CD1c-positive myeloid dendritic cell (primary cell): ENCODE measurements around the gene TGFBRAP1.
A peak's percentile ranks its signal among the peaks of the same experiment; 100 is the strongest.
"Not testable (repeated sequence)": the region's sequence is repeated elsewhere in the genome, so short reads cannot be mapped to it uniquely, and the experiment has no call there.

Source experiments
- DNase-seq: peaks from one replicate; pipeline ENCODE4 v3.0.0-alpha.2; 2016; ENCODE audit errors: extremely low spot score

The TGFBRAP1 gene

DNA sequence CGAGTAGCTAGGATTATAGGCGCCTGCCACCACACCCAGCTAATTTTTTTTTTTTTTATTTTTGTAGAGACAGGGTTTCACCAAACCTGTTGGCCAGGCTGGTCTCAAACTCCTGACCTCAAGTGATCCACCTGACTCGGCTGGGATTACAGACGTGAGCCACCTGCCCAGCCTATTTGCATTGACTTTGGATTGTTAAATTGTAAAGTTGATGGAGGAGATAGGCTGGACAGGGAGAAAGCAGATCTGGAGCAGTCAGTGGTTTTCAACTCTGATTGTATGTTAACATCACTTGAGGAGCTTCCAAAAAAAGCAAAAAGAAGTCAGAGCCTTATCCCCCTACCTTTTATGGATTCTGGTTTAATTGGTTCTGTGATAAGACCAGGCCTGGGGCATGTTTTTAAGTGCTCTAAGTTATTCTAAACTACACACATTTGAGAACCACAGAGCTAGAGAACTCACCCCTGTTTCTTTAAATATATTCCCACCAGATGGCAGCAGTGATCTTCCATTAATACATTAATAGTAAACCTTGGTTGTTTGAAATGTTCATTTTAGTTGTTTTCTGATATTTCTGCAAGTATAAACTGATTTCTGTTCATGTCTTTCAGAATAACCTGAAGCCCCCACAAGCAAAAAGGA lies 15.3 kb upstream of the TGFBRAP1 start:
- DNase-seq, result peak; percentile 45

DNA sequence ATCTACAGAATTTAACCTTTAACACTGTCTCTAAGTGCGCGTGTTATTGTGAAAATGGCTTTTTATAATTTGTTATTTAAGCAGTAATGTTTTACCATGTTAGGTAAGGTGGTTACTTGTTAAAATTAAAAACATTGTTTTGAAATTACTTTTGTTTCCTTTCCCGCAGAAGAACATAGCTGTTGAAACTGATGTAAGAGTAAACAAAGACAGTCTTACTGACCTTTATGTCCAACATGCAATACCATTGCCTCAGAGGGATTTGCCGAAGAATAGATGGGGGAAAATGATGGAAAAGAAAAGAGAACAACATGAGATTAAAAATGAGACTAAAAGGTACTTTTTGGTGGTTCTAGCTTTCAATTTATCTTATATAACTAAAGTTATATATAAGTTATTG lies 9.9 kb upstream of the TGFBRAP1 start:
- no peak for DNase-seq

DNA sequence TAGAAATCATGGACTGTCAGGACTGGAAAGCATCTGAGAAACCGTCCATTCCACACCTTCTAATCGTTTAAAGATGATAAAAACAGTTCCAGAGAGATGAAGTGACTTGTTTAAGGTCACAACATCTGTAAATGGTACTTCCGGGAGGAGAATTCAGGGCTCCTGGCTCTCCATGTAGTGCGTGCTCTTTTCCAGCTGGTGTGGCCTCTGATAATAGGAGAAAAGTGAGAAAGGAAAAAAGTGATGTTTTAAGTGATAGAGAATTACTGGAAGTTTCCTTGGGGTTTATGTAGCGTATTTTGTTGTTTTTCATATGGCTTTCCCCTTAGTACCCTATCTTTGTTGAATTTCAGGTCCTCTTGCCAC lies 8.5 kb upstream of the TGFBRAP1 start:
- DNase-seq, result no peak

DNA sequence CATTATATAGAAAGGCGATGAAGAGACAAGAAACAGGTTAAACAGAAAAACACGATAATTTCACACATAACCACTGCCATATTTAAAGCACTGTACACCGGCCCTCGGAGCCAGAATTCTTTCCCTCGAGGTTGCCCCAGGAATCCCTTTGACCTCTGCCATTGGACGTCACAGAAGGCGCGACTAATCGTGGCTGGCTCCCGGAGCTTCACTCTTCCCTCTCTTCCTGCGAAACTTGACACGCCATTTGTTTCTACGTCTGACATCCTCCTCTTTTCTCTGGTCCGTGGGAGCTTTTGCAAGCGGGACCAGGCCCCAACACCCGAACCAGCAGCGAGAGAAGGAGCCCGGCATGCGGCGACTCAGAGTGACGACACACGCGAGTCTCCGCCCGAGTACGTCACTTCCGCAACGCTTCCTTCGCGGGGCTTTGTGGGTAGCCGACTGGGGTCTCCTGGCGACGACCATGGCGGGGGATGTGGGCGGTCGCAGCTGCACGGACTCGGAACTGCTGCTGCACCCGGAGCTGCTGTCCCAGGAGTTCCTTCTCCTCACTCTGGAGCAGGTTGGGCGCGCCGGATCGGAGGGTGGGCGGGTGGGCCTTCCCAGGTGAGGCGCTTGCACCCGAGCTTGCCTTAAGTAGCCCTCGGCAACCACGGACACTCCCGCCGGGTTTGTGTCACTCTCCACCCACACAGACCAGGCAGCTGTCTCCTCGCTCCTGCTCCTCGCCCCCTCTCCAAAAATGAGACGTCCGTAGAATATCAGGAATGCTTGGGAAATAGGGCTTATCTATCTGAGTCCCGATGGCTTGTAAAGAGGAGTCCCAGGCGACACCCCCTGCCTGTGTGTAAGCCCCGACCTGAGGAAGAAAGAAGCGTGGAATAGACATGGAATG lies 7.8 kb upstream of the TGFBRAP1 start, which contains the start of gene C2orf49:
Gene C2orf49 (plus strand): TSS at position 419 of the 898 bp plus-strand sequence. CDS start 48 bp downstream, at position 467.
- peak; percentile 96 for DNase-seq

DNA sequence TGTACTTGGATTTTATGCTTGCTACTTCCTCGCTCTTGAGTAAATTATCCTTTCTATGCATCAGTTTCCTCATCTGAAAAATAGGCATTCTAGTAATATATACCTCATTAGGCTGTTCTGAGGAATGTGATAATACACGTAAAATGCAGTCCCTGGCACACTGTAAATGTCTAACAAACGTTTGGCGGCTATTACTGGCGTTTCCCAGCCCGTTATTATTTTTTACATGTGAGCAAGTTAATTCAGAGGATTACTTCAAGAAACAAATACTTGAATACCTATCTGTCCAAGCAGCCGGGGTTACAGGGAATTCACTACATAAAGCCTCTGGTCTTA lies 7.2 kb upstream of the TGFBRAP1 start:
- no peak for DNase-seq

DNA sequence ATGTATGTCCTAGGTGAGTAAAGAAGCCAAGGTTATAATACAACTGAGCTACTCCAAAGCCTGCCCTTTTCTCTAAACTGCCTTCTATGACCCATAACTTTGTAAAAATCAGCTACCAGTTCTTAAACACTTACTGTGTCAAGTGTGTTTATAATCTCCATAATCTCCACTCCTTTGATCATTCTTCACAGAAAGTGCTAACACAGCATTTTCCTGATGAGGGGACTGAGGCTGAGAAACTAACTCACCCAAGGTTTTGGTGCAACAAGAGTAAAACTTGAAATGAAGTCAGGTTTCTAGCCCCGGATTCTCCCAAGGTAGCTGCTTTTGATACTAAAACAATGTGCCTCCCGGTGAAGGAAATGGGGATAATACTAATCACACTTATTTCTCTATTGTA lies 5.9 kb upstream of the TGFBRAP1 start:
- DNase-seq, result no peak

DNA sequence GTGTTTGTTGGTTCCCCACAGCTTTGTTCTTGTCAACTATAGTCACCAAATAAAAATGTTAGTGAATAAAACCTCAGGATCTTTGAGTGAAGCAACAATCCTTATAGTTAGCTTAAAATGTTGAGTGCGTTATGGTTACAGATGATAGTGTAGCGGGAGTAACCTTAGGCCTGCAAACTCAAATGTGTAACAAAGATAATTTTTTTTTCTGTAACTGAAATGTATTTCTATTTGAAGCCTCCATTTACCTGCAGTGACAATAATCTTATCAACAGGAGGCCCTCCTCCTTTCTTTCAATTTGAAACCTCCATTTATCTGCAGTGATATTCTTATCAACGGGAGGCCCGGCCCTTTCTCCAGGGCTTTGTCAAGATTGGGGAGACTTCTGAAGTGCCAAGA lies 4.7 kb upstream of the TGFBRAP1 start:
- DNase-seq, result no peak

DNA sequence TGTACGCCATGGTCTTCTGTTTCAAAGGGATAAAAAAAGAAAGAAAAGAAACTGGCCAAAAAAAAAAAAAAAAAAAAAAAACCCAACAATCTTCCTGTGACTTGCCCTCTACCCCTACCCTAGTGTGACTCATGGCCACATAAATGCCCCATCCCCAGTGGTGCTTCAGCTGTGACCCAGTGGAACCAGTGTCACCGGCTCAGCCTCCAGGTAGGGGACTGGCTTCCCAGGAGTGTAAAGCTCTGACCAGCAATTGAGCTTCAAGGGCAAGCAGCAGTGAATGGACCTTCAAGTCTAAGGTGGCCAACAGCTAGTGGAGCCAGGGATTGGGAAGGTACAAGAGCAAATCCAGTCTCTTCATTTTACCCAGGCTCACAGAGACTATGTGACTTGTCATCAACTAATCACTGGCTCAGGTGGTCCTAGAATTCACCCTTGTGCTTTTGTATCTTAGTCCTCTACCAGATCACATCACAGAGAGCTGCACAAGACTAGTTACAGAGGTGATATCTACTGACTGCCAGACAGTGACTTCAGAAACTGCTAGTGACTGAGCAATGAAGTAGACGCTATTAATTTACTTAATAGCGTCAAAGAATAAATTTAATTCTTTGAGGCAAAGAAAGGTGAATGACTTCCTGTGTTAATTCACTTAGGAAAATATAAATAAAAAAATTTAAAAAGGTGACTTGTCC lies 1.3 kb upstream of the TGFBRAP1 start:
- DNase-seq, result no peak

DNA sequence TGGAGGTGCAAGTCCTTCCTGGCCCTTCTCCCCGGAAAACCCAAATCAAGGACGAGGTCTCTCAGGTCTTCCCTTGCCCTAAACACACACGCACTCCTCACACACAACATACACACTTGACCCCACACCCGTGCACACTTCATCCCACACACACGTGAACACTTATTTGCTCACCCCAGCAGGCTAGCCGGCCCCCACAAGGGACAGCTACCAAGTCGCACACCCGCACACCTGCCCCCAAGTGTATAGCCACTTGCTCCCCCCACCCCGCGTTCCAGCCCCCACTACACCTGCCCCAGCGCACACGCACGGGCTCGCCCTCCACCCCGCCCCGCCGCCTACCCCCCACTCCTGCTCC lies 359 bp downstream of the TGFBRAP1 start:
- DNase-seq, result no peak

DNA sequence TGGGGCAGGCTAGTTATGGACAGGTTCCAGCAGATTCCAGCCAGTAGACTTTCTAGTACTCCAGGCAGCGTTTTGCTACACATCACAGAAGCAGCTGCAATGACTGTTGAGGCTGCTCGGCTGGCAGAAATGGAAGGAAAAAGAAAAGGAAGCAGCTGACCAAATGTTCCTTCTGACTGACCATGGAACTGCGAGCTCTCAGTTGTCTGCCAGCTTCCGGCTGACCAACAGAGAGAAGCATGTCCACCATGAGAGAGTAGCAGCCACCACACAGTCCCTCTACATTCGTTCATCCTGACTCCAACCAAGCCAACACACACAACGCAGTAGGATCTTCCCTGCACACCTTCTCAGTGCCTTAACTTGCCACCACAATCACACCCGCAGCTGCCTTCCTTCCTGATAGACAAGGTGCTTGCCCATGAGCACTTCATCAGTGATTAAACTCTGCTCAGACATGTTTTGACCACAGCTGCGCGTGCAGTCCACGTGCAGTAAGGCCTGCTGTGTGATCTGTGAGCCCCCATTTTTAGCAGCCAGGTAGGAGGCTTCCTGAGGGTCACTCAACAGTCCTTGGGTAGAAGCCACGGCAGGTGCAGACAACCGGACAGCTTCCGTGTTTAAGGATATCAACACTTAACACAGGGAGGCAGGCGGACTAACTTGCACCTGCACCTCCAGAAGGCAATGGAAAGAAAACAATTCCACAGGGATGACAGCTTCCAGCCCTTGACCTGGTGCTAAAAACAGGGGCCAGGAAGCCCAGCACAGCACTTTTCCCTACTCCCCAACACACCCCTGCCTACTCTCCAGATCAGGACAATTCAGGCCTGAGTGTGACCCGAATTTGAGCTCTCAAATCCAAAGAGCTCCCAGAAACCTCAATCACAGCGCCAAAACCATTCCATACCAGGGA lies 996 bp downstream of the TGFBRAP1 start:
- DNase-seq, result no peak

DNA sequence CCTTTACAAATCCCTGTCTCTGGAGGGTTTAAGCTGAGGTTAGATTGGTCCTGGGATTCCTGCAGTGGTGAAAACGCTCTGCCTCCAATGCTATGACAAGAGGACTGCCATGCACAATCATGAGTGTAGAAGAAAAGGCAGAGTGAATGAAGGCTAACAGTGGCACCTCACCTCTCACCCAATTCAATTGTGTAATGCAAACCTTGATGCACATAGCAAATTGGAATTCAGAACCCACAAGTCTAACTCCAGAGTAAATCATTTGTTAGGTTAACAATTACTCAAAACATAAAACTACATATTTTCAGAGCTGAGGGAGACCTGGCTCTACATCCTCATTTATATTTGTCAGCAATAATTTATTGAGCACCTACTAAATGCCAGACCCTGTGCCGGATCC lies 1.8 kb downstream of the TGFBRAP1 start:
- no peak for DNase-seq

DNA sequence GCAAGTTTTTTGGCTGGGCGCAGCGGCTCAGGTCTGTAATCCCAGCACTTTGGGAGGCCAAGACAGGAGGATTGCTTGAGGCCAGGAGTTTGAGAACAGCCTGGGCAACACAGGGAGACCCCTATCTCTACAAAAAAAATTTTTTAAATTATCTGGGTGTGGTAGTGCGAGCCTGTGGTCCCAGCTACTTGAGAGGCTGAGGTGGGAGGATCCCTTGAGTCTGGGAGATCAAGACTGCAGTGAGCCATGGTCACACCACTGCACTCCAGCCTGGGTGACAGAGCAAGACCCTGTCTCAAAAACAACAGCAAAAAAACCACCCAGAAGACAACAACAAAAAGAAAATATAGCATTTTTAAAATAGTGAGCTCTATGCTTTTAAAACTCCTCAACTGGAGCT lies 2.3 kb downstream of the TGFBRAP1 start:
- not testable (repeated sequence) for DNase-seq

DNA sequence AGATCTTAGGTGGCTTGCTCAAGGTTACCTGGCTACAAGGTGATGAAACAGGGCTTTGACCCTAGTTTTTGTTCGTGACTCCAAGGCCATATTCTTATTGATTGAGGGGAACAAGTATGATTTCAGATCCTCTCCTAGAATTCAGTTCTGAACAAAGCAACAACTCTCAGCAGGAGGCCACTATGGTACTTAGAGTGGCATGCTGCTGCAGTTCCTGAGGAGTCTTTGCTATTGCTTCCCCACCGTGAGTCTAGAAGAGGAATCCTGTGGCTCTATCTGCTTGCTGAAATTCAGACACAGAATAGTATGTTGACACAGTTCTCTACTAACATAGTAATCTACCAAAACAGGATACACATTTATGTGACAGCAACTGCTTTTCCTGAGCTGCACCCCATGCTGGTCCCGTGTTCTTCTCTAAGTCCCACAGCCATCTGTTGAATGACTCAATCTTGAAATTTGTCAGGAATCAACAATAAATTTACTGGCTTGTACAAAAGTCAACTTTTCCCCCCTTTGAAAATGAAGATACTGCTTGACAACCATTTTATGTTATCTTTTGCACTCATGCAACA lies 4.1 kb downstream of the TGFBRAP1 start:
- no peak for DNase-seq

DNA sequence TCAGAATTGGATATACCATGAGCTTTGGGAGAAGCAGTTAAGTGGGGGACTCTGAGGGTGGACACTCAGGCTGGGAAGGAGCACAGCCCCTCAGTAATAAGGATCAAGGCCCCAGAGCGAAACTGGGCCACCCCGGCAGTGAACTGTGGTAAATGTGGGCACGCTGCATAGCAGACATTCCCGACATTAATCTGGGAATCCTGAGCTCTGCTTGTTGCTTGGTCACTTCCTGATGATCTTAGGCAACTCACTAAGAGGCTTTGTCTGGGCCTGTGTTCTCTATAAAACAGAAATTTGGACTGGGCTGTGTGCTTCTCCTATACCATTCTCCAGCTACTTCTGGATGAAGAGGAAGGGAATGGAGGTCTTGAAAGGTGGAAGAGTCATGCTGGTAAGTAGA lies 4.8 kb downstream of the TGFBRAP1 start:
- no peak for DNase-seq

DNA sequence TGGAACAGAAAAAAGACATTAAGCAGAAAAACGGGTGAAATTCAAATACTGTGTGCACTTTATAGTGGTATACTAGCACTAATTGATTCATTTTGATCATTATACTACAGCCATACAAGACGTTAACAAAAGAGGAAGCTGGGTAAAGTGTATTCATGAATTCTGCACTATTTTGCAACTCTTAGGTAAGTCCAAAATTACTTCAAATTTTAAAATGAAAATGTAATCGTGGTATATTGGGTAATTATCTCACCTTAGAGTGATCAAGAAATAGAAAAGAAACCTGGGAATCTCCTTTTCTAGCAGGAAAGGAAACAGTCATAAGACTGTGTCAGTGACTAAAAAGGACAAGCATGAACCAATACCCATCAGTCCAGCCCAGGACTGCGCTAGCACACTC lies 5.4 kb downstream of the TGFBRAP1 start:
- DNase-seq, result peak; percentile 37

DNA sequence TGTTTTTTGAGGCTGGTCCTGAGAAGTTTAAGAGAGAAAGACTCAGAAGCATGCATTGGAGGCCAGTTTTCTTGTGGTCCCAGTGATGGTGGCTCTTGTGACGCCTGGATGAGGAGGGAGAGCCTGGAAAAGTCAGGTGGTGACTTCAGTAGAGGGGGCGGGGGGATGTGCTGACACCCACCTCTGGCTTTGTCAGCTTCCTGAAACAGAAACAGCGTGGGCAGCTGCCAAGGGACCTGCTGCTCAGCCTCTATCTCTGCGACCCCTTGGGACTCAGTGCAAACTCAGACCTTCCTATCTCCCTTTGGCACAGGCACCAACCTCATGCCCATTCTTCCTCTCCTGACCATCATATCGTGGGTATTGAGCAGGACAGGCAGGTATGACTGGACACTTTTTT lies 6.4 kb downstream of the TGFBRAP1 start:
- DNase-seq, result peak; percentile 17

DNA sequence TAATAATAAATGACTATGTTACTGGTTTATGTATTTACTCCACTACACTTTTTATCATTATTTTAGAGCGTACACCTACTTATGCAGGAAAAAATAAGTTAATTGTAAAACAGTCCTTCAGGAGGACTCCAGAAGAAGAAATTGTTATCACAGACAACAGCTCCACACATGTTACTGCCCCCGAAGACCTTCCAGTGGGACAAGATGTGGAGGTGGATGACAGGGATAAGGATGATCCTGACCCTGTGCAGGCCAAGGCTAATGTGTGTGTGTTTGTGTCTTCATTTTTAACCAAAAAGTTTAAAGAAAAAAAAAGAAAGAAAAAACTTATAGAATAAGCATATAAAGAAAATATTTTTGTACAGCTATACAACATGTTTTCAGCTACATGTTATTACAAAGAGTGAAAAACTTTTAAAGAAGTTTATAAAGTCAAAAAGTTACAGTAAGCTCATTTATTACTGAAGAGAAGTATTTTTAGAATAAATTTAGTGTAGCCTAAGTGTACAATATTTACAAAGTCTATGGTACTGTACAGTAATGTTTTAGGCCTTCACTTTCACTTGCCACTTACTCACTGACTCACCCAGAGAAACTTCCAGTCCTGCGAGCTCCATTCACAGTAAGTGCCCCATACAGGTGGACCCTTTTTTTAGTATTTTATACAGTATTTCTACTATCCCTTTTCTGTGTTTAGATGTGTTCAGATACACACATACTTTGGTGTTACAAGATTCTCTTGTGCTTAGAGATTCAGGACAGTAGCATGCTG lies 7.5 kb downstream of the TGFBRAP1 start:
- no peak for DNase-seq

DNA sequence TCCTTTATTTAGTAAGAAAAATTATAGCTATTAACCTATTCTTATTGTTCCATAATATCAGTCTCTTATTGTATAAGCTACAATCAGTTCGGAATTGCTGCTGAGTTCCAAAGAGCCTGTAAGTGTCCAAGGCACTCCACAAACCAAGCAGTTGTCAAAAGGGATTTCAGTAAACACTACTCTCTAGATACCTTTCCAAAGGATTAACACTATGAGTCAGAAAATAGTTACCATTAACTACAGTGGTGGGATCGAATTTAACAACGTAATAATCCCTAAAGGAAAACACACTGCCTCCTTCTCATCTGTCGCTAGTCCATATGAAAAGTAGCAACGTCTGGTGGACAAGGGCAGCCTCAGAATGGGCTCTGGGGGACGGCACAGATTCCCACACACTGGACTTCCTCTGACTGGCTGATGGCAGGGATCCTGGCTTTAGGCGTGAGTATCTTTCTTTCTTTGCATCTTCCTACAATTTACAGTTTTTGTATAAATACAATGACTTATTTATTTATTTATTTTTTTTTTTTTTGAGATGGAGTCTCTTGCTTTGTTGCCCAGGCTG lies 8.8 kb downstream of the TGFBRAP1 start:
- no peak for DNase-seq

DNA sequence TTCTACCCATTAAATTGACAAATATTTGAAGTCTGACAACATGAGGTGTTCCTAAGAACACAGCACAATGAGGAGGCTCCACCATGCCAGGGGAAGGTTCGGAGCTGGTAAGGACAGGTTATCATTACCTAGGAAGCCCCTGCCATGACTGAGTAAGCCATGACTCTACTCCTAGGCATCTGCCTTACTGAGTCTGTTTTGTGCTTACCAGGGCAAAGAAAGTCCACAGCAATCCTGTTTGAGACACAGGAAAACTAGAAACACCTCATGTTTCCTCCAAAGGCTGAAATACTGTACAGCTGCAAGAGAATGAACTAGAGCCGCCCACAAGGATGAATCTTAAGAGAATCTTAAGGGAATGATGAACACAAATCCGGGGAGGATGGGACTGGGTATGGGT lies 11.6 kb downstream of the TGFBRAP1 start:
- DNase-seq, result no peak

DNA sequence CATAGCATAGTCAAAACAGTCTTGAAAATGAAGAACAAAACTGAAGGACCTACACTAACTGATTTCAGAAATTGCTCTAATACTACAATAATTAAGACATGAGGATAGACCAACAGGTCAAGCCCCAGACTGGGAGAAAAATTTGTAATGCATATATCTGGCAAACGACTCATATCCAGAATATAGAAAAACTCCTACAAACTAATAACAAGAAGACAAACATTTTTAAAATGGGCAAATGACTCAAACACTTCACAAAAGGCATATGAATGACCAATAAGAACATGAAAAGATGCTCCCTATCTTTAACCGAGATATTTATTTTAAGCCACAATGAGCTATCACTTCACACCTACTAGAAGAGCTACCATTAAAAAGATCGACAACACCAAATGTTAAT lies 14.2 kb downstream of the TGFBRAP1 start:
- DNase-seq, result no peak
